Stimulated activated CD8-positive, alpha-beta memory T cell treated with anti-CD3 and anti-CD28 coated beads, Interleukin-12 subunit alpha, Interleukin-12 subunit beta, amount 100 ng/mL, for 24 hours (primary cell): ENCODE measurements around the gene A3GALT2.
"Not testable (repeated sequence)": the region's sequence is repeated elsewhere in the genome, so short reads cannot be mapped to it uniquely, and the experiment has no call there.

Source experiments
- DNase-seq: peaks from one replicate; pipeline ENCODE4 v3.0.0-alpha.2; 2020; ENCODE audit errors: extremely low read depth

A3GALT2 gene

GRCh38 chr1:33294071-33295010 lies 26.6 kb downstream of the A3GALT2 start:
- DNase-seq: no peak

GRCh38 chr1:33292726-33293340 lies 28.1 kb downstream of the A3GALT2 start:
- DNase-seq: no peak

- DNase-seq: not testable (repeated sequence)
These were observed 30.3 kb downstream of the A3GALT2 start for GRCh38 chr1:33290615-33291014.

- no peak for DNase-seq
These were observed 31.1 kb downstream of the A3GALT2 start for GRCh38 chr1:33289858-33290154.

- DNase-seq: no peak
These were observed 31.7 kb downstream of the A3GALT2 start for GRCh38 chr1:33288976-33289857.

- DNase-seq: no peak
These were observed 33.6 kb downstream of the A3GALT2 start for GRCh38 chr1:33287317-33287716.

GRCh38 chr1:33286451-33287185 lies 34.3 kb downstream of the A3GALT2 start:
- no peak for DNase-seq

GRCh38 chr1:33284049-33284448 lies 36.8 kb downstream of the A3GALT2 start:
- no peak for DNase-seq

- no peak for DNase-seq
These were observed 38.1 kb downstream of the A3GALT2 start for GRCh38 chr1:33282791-33283190.

- no peak for DNase-seq
These were observed 39.2 kb downstream of the A3GALT2 start for GRCh38 chr1:33281554-33282303.

- DNase-seq: no peak
These were observed 40.7 kb downstream of the A3GALT2 start for GRCh38 chr1:33280091-33280661.

- DNase-seq: no peak
These were observed 43.3 kb downstream of the A3GALT2 start for GRCh38 chr1:33277488-33278084.

- no peak for DNase-seq
These were observed 44.2 kb downstream of the A3GALT2 start for GRCh38 chr1:33276573-33277298.

- DNase-seq: no peak
These were observed 45.0 kb downstream of the A3GALT2 start for GRCh38 chr1:33275706-33276572.

- no peak for DNase-seq
These were observed 45.7 kb downstream of the A3GALT2 start for GRCh38 chr1:33275195-33275594.

- no peak for DNase-seq
These were observed 46.5 kb downstream of the A3GALT2 start for GRCh38 chr1:33274446-33274845.

- DNase-seq: no peak
These were observed 46.9 kb downstream of the A3GALT2 start for GRCh38 chr1:33273961-33274371.

GRCh38 chr1:33273406-33273805 lies 47.5 kb downstream of the A3GALT2 start:
- no peak for DNase-seq
